SU-DHL-6 (cell line): ENCODE data around the gene SREBF1.
A peak's percentile ranks its signal among the peaks of the same experiment; 100 is the strongest.

ENCODE experiments used
- H2AFZ ChIP-seq: fragments of 200-600 bp; sonication (generic); 2 replicates; pipeline ENCODE4 v1.6.1; 2014; ENCODE audit warnings: low read depth, mild to moderate bottlenecking, moderate library complexity, mixed read lengths, antibody characterized with exemption, low read length; ENCODE audit not compliant: severe bottlenecking
- H3F3A ChIP-seq: fragments of 200-600 bp; shearing (Covaris generic); 2 replicates; pipeline ENCODE4 v1.6.0; 2016; ENCODE audit warnings: antibody characterized with exemption, mild to moderate bottlenecking; ENCODE audit not compliant: insufficient read depth
- H3K27ac ChIP-seq: fragments of 200-600 bp; sonication (generic); 2 replicates; pipeline ENCODE4 v1.5.1; 2016; ENCODE audit warnings: low read depth, mild to moderate bottlenecking, low read length, moderate library complexity, mixed read lengths
- H3K27me3 ChIP-seq: fragments of 200-600 bp; sonication (generic), shearing (Covaris generic); 2 replicates; pipeline ENCODE4 v1.6.0; 2014; ENCODE audit warnings: mild to moderate bottlenecking, low read length
- H3K36me3 ChIP-seq: fragments of 200-600 bp; sonication (generic); 2 replicates; pipeline ENCODE4 v1.6.1; 2014; ENCODE audit warnings: mild to moderate bottlenecking, low read length, mixed read lengths
- H3K4me2 ChIP-seq: fragments of 300-600, 200-600 bp; shearing (Covaris generic), sonication (generic); 2 replicates; pipeline ENCODE4 v1.6.0; 2014; ENCODE audit warnings: low read length, low read depth, mild to moderate bottlenecking; ENCODE audit not compliant: poor library complexity, severe bottlenecking
- H3K4me3 ChIP-seq: fragments of 200-600 bp; sonication (generic); 2 replicates; pipeline ENCODE4 v1.5.1; 2014; ENCODE audit warnings: antibody characterized with exemption, low read length, mild to moderate bottlenecking, mixed read lengths; ENCODE audit not compliant: insufficient read depth, poor library complexity, severe bottlenecking
- H3K79me2 ChIP-seq: fragments of 200-600 bp; sonication (generic); 2 replicates; pipeline ENCODE4 v1.6.1; 2014; ENCODE audit warnings: mild to moderate bottlenecking, low read length, moderate library complexity; ENCODE audit not compliant: insufficient read depth
- H3K9ac ChIP-seq: fragments of 200-600 bp; sonication (generic); 2 replicates; pipeline ENCODE4 v1.7.0; 2014; ENCODE audit warnings: mild to moderate bottlenecking, low read length
- H3K9me2 ChIP-seq: fragments of 200-600 bp; sonication (generic); replicated peaks from 2 replicates; pipeline ENCODE4 v1.6.1; 2014; ENCODE audit warnings: low read length; ENCODE audit not compliant: insufficient read depth
- H3K9me3 ChIP-seq: fragments of 200-600 bp; sonication (generic); 2 replicates; pipeline ENCODE4 v1.6.1; 2014; ENCODE audit warnings: low read length, mixed read lengths; ENCODE audit not compliant: insufficient read depth
- H4K20me1 ChIP-seq: fragments of 200-600 bp; sonication (generic); 2 replicates; pipeline ENCODE4 v1.6.1; 2014; ENCODE audit warnings: low read depth, mild to moderate bottlenecking, antibody characterized with exemption, low read length, moderate library complexity, mixed read lengths
- CTCF ChIP-seq: fragments of 200-600 bp; sonication (generic); IDR thresholded peaks from one replicate; pipeline ENCODE4 v1.5.1; 2017; ENCODE audit warnings: antibody characterized with exemption, mild to moderate bottlenecking, low read length, moderate library complexity; ENCODE audit not compliant: insufficient read depth, poor library complexity, severe bottlenecking
- EZH2phosphoT487 ChIP-seq: fragments of 200-600 bp; sonication (generic), shearing (Covaris generic); conservative IDR thresholded peaks from 2 replicates; pipeline ENCODE4 v1.6.1; 2018; ENCODE audit warnings: mild to moderate bottlenecking, antibody characterized with exemption, low read length, moderate library complexity, mixed read lengths

Gene SREBF1

GRCh38 chr17:17833658-17834357, 3.0 kb downstream of the SREBF1 start:
- H3K9ac ChIP-seq: peak overlapping the region; percentile 89; the same call in 1 of the 2 replicates
- H3K4me2 ChIP-seq: peak overlapping the region; percentile 76
- H3K4me3 ChIP-seq: no peak overlapping the region
- TF ChIP-seq CTCF: no peak
- TF ChIP-seq EZH2phosphoT487: no peak
- no peak overlapping the region for H2AFZ ChIP-seq
- peak overlapping the region; percentile 67 for H3K27ac ChIP-seq
- peaks cover 23% of the 10 kb centered on the region for H3F3A ChIP-seq
- H3K36me3 ChIP-seq: no peaks in the 10 kb centered on the region
- peaks cover 48% of the 10 kb centered on the region for H3K79me2 ChIP-seq
- no peaks in the 10 kb centered on the region for H3K27me3 ChIP-seq
- H3K9me3 ChIP-seq: no peaks in the 10 kb centered on the region
- H4K20me1 ChIP-seq: no peaks in the 10 kb centered on the region
- no peaks in the 10 kb centered on the region for H3K9me2 ChIP-seq

- Histone ChIP-seq H3K4me2 (no peak overlapping the region), H3K9ac (no peak overlapping the region), H3F3A (peaks cover 15% of the 10 kb centered on the region), H2AFZ (no peak overlapping the region), H3K9me2 (no peaks in the 10 kb centered on the region), H3K9me3 (no peaks in the 10 kb centered on the region), H3K36me3 (no peaks in the 10 kb centered on the region), H3K79me2 (peaks cover 48% of the 10 kb centered on the region), H3K4me3 (no peak overlapping the region), H3K27me3 (no peaks in the 10 kb centered on the region), H4K20me1 (no peaks in the 10 kb centered on the region), H3K27ac (no peak overlapping the region)
- TF ChIP-seq CTCF (no peak), EZH2phosphoT487 (no peak)
These were observed 4.8 kb downstream of the SREBF1 start for GRCh38 chr17:17832032-17832363.

GRCh38 chr17:17831208-17832031, 5.4 kb downstream of the SREBF1 start:
- Histone ChIP-seq H3K27ac (no peak overlapping the region), H4K20me1 (no peaks in the 10 kb centered on the region), H3K36me3 (no peaks in the 10 kb centered on the region)

More at GRCh38 chr17:17831208-17832031, 5.4 kb downstream of the SREBF1 start:
- H3K9ac ChIP-seq: no peak overlapping the region
- peaks cover 48% of the 10 kb centered on the region for H3K79me2 ChIP-seq
- no peak overlapping the region for H2AFZ ChIP-seq
- H3K9me2 ChIP-seq: no peaks in the 10 kb centered on the region
- TF ChIP-seq EZH2phosphoT487: no peak
- no peak for TF ChIP-seq CTCF
- H3K4me3 ChIP-seq: no peak overlapping the region
- H3K9me3 ChIP-seq: no peaks in the 10 kb centered on the region
- no peak overlapping the region for H3K4me2 ChIP-seq
- H3F3A ChIP-seq: peaks cover 15% of the 10 kb centered on the region
- H3K27me3 ChIP-seq: no peaks in the 10 kb centered on the region
